ENCODE data around the gene HLA-DQB1.
"Not testable (repeated sequence)": the region's sequence is repeated elsewhere in the genome, so short reads cannot be mapped to it uniquely, and the experiment has no call there.

The HLA-DQB1 gene

GRCh38 chr6:32659856-32660595 lies 6.4 kb downstream of the HLA-DQB1 start:
- DNase-seq = no peak

GRCh38 chr6:32658268-32658897 lies 8.1 kb downstream of the HLA-DQB1 start:
- no peak for DNase-seq

- DNase-seq = not testable (repeated sequence)
These were observed 8.6 kb downstream of the HLA-DQB1 start for GRCh38 chr6:32657819-32658218.

- not testable (repeated sequence) for DNase-seq
These were observed 9.1 kb downstream of the HLA-DQB1 start for GRCh38 chr6:32657329-32657728.

- no peak for DNase-seq
These were observed 11.2 kb downstream of the HLA-DQB1 start for GRCh38 chr6:32655203-32655710.

- no peak for DNase-seq
These were observed 21.3 kb downstream of the HLA-DQB1 start for GRCh38 chr6:32645047-32645703.

GRCh38 chr6:32643904-32644303 lies 22.6 kb downstream of the HLA-DQB1 start:
- no peak for DNase-seq

- no peak for DNase-seq
These were observed 23.7 kb downstream of the HLA-DQB1 start for GRCh38 chr6:32642720-32643106.

- not testable (repeated sequence) for DNase-seq
These were observed 24.4 kb downstream of the HLA-DQB1 start for GRCh38 chr6:32641785-32642719.

GRCh38 chr6:32641122-32641521 lies 25.3 kb downstream of the HLA-DQB1 start:
- DNase-seq = no peak

- no peak for DNase-seq
These were observed 26.7 kb downstream of the HLA-DQB1 start for GRCh38 chr6:32639440-32640394.

GRCh38 chr6:32638532-32639219 lies 27.8 kb downstream of the HLA-DQB1 start:
- DNase-seq = no peak

GRCh38 chr6:32637883-32638282 lies 28.6 kb downstream of the HLA-DQB1 start:
- DNase-seq = no peak

GRCh38 chr6:32637219-32637880 lies 29.1 kb downstream of the HLA-DQB1 start, which contains the start of gene HLA-DQA1:
TSS of gene HLA-DQA1 (plus strand) at chr6:32637406. CDS start at chr6:32637459, 53 bp downstream.
- no peak for DNase-seq

GRCh38 chr6:32635526-32636123 lies 30.8 kb downstream of the HLA-DQB1 start:
- DNase-seq = no peak

- DNase-seq = not testable (repeated sequence)
These were observed 36.7 kb downstream of the HLA-DQB1 start for GRCh38 chr6:32629793-32630192.

- DNase-seq = peak; percentile 18
These were observed 38.6 kb downstream of the HLA-DQB1 start for GRCh38 chr6:32627831-32628230.

- DNase-seq = no peak
These were observed 39.2 kb downstream of the HLA-DQB1 start for GRCh38 chr6:32627249-32627648.

GRCh38 chr6:32625137-32625536 lies 41.3 kb downstream of the HLA-DQB1 start:
- DNase-seq = no peak

GRCh38 chr6:32624565-32624964 lies 41.9 kb downstream of the HLA-DQB1 start:
- DNase-seq = no peak
